NOMO-1 (cell line): ENCODE measurements around the gene ESRP2.

ENCODE experiments used
- DNase-seq, 2 experiments: peaks; one replicate each; lab custom pipeline; 2025; ENCODE audit not compliant: unreplicated experiment in 2 of 2; lab: John Stamatoyannopoulos, UW

Gene ESRP2

GRCh38 chr16:68242926-68243858, 7.3 kb upstream of the ESRP2 start:
- no peak for DNase-seq

GRCh38 chr16:68242085-68242484, 6.2 kb upstream of the ESRP2 start:
- no peak for DNase-seq

- no peak for DNase-seq
Observed at GRCh38 chr16:68238029-68238345, 2.1 kb upstream of the ESRP2 start.

- peak; percentile 98 to 99 for DNase-seq
Observed at GRCh38 chr16:68237243-68238028, 1.5 kb upstream of the ESRP2 start.

GRCh38 chr16:68236826-68237242, 907 bp upstream of the ESRP2 start:
- DNase-seq: no peak

- no peak for DNase-seq
Observed at GRCh38 chr16:68236137-68236825, 354 bp upstream of the ESRP2 start.

- no peak for DNase-seq
Observed at GRCh38 chr16:68235108-68235886, 630 bp downstream of the ESRP2 start.

GRCh38 chr16:68234188-68235107, 1.5 kb downstream of the ESRP2 start:
- no peak for DNase-seq

GRCh38 chr16:68233835-68234187, 2.1 kb downstream of the ESRP2 start:
- no peak for DNase-seq

GRCh38 chr16:68233085-68233834, 2.7 kb downstream of the ESRP2 start:
- no peak for DNase-seq

- no peak for DNase-seq
Observed at GRCh38 chr16:68232335-68232734, 3.6 kb downstream of the ESRP2 start.

GRCh38 chr16:68231384-68232136, 4.4 kb downstream of the ESRP2 start:
- DNase-seq: no peak

GRCh38 chr16:68230956-68231355, 5.0 kb downstream of the ESRP2 start:
- DNase-seq: no peak

- DNase-seq: no peak
Observed at GRCh38 chr16:68230176-68230571, 5.8 kb downstream of the ESRP2 start.

- peak in 1 of 2 experiments; percentile 22 for DNase-seq
Observed at GRCh38 chr16:68229431-68230175, 6.3 kb downstream of the ESRP2 start.

- no peak for DNase-seq
Observed at GRCh38 chr16:68228652-68229051, 7.3 kb downstream of the ESRP2 start.

- no peak for DNase-seq
Observed at GRCh38 chr16:68227850-68228553, 7.9 kb downstream of the ESRP2 start.
